ENCODE results near the gene SCCPDH.

The SCCPDH gene

DNA sequence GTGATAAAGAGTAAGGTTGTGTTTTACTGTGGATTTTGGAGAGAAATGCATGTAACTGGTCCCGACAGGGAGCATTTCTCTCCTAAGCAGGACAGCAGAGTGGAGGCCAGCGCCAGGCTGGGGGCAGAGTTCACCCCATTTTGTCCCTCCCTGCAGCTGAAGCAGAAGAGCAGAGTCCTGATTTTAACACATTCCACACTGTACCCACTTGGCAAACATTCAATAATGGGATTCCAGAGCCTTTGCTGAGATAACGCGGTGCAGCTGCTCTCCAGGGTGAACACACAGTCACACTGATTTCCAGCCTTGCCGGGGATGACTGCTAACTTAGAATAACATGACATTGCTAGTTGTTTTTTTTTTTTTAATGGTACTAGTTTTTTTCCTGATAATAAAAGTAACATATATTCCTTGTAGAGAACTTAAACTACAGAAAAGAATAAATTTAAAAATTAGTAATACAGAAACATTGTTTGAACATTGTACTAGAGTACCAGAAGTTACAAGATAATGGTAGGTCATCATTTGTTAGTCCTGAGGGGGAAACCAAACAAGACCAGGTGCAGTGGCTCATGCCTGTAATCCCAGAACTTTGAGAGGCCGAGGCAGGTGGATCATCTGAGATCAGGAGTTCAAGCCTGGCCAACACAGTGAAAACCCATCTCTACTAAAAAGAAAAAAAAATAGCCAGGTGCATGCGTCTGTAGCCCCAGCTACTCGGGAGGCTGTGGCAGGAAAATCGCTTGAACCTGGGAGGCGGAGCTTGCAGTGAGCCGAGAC lies 77.2 kb downstream of the SCCPDH start:
- Histone ChIP-seq H3K79me2 (ENCODE audit: low read length) (no peaks in the 10 kb centered on the region), H4K20me1 (ENCODE audit: insufficient read depth, low read length) (no peaks in the 10 kb centered on the region), H3K36me3 (replicated peaks; ENCODE audit: insufficient read depth, low read length) (no peaks in the 10 kb centered on the region), H3K4me1 (ENCODE audit: low read length) (no peaks in the 10 kb centered on the region), H3F3A (ENCODE audit: insufficient read depth, low read length) (no peaks in the 10 kb centered on the region), H3K4me2 (ENCODE audit: low read depth, low read length) (no peak overlapping the region), H2AFZ (ENCODE audit: low read length) (no peak overlapping the region), H3K9me3 (replicated peaks; ENCODE audit: insufficient read depth, low read length) (no peaks in the 10 kb centered on the region), H3K9ac (ENCODE audit: low read length) (no peak overlapping the region), H3K9me2 (replicated peaks; ENCODE audit: insufficient read depth, low read length) (no peaks in the 10 kb centered on the region), H3K27ac (ENCODE audit: low read length) (no peak overlapping the region), H3K4me3 (ENCODE audit: low read length) (no peak overlapping the region), H3K27me3 (replicated peaks; ENCODE audit: insufficient read depth, low read length) (no peaks in the 10 kb centered on the region)
- no peak for TF ChIP-seq EZH2phosphoT487 (IDR thresholded peaks at IDR 0.05; ENCODE audit: low read length)
- TF ChIP-seq, protein P1, sequence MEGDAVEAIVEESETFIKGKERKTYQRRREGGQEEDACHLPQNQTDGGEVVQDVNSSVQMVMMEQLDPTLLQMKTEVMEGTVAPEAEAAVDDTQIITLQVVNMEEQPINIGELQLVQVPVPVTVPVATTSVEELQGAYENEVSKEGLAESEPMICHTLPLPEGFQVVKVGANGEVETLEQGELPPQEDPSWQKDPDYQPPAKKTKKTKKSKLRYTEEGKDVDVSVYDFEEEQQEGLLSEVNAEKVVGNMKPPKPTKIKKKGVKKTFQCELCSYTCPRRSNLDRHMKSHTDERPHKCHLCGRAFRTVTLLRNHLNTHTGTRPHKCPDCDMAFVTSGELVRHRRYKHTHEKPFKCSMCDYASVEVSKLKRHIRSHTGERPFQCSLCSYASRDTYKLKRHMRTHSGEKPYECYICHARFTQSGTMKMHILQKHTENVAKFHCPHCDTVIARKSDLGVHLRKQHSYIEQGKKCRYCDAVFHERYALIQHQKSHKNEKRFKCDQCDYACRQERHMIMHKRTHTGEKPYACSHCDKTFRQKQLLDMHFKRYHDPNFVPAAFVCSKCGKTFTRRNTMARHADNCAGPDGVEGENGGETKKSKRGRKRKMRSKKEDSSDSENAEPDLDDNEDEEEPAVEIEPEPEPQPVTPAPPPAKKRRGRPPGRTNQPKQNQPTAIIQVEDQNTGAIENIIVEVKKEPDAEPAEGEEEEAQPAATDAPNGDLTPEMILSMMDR (IDR thresholded peaks at IDR 0.05; ENCODE audit: low read length) = no peak
- no peak for TF ChIP-seq EZH2 (optimal IDR thresholded peaks at IDR 0.05; ENCODE audit: low read depth, low read length)
- no peak for DNase-seq

DNA sequence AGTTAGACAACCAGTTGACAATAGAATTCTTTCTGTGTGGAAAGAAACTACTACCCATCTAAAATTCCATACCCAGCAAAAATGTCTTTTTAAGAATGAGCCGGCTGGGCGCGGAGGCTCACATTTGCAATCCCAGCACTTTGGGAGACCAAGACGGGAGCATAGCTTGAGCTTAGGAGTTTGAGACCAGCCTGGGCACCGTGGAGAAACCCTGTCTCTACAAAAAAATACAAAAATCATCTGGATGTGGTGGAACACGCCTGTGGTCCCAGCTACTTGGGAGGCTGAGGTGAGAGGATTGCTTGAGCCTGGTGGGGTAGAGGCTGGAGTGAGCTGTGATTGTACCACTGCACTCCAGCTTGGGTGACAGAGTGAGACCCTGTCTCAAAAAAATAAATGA lies 79.2 kb downstream of the SCCPDH start:
- H3K4me1 ChIP-seq (ENCODE audit: low read length) = no peaks in the 10 kb centered on the region
- no peak for TF ChIP-seq EZH2 (optimal IDR thresholded peaks at IDR 0.05; ENCODE audit: low read depth, low read length)
- TF ChIP-seq, protein P1 (IDR thresholded peaks at IDR 0.05; ENCODE audit: low read length) = no peak
- no peak overlapping the region for H3K9ac ChIP-seq (ENCODE audit: low read length)
- H3K4me3 ChIP-seq (ENCODE audit: low read length) = no peak overlapping the region
- no peaks in the 10 kb centered on the region for H3K27me3 ChIP-seq (replicated peaks; ENCODE audit: insufficient read depth, low read length)
- H2AFZ ChIP-seq (ENCODE audit: low read length) = no peak overlapping the region
- H3K4me2 ChIP-seq (ENCODE audit: low read depth, low read length) = no peak overlapping the region
- H3F3A ChIP-seq (ENCODE audit: insufficient read depth, low read length) = no peaks in the 10 kb centered on the region
- H3K27ac ChIP-seq (ENCODE audit: low read length) = no peak overlapping the region
- H3K9me3 ChIP-seq (replicated peaks; ENCODE audit: insufficient read depth, low read length) = no peaks in the 10 kb centered on the region
- no peaks in the 10 kb centered on the region for H3K36me3 ChIP-seq (replicated peaks; ENCODE audit: insufficient read depth, low read length)
- no peaks in the 10 kb centered on the region for H4K20me1 ChIP-seq (ENCODE audit: insufficient read depth, low read length)
- H3K79me2 ChIP-seq (ENCODE audit: low read length) = no peaks in the 10 kb centered on the region
- no peak for DNase-seq
- H3K9me2 ChIP-seq (replicated peaks; ENCODE audit: insufficient read depth, low read length) = no peaks in the 10 kb centered on the region

DNA sequence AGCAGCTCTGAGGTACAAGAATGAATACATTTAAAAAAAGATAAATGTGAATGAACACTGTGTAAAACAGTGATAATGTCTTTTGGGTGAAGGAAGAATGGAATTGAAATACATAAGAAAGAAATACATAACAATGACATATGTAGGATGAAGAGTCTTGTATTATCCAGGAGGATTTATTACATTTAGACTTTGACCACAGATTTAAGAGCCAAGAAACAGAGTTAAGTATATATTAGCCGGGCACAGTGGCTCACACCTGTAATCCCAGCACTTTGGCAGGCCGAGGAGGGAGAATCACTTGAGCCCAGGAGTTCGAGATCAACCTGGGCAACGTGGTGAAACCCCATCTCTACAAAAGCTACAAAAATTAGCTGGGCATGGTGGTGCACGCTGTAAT lies 79.7 kb downstream of the SCCPDH start:
- H3K27me3 ChIP-seq (replicated peaks; ENCODE audit: insufficient read depth, low read length) = no peaks in the 10 kb centered on the region
- no peaks in the 10 kb centered on the region for H4K20me1 ChIP-seq (ENCODE audit: insufficient read depth, low read length)
- H3K36me3 ChIP-seq (replicated peaks; ENCODE audit: insufficient read depth, low read length) = no peaks in the 10 kb centered on the region
- H3K9me2 ChIP-seq (replicated peaks; ENCODE audit: insufficient read depth, low read length) = no peaks in the 10 kb centered on the region
- no peak overlapping the region for H3K4me3 ChIP-seq (ENCODE audit: low read length)
- no peak overlapping the region for H2AFZ ChIP-seq (ENCODE audit: low read length)
- H3K4me1 ChIP-seq (ENCODE audit: low read length) = no peaks in the 10 kb centered on the region
- no peak for TF ChIP-seq EZH2 (optimal IDR thresholded peaks at IDR 0.05; ENCODE audit: low read depth, low read length)
- TF ChIP-seq, protein P1 (IDR thresholded peaks at IDR 0.05; ENCODE audit: low read length) = no peak
- TF ChIP-seq EZH2phosphoT487 (IDR thresholded peaks at IDR 0.05; ENCODE audit: low read length) = no peak
- DNase-seq = no peak
- no peak overlapping the region for H3K4me2 ChIP-seq (ENCODE audit: low read depth, low read length)
- no peaks in the 10 kb centered on the region for H3K79me2 ChIP-seq (ENCODE audit: low read length)
- no peak overlapping the region for H3K27ac ChIP-seq (ENCODE audit: low read length)
- no peaks in the 10 kb centered on the region for H3K9me3 ChIP-seq (replicated peaks; ENCODE audit: insufficient read depth, low read length)
- H3K9ac ChIP-seq (ENCODE audit: low read length) = no peak overlapping the region
- no peaks in the 10 kb centered on the region for H3F3A ChIP-seq (ENCODE audit: insufficient read depth, low read length)

Measured in MM.1S (cell line).